Measurements from ENCODE around the gene SCARF2.
"Not testable (repeated sequence)": the region's sequence is repeated elsewhere in the genome, so short reads cannot be mapped to it uniquely, and the experiment has no call there.

GRCh38 chr22:20470525-20470924 lies 32.9 kb upstream of the SCARF2 start:
- not testable (repeated sequence) for TF ChIP-seq EZH2 (IDR thresholded peaks at IDR 0.05; ENCODE audit: insufficient read depth, poor library complexity, severe bottlenecking); EZH2phosphoT487 (IDR thresholded peaks at IDR 0.05; ENCODE audit: insufficient read depth, low read depth)

All from GM23248 (cell line).